H1 (cell line): ENCODE results near the gene UVSSA. TPM values are rescaled to one million over a fixed set of nuclear protein-coding genes. Genes with fewer than 3 reads are reported as not detected.

ENCODE experiments used
- CTBP2 ChIP-seq: IDR thresholded peaks from 2 replicates; pipeline ENCODE4 v1.7.0; 2011; ENCODE audit warnings: borderline replicate concordance, mild to moderate bottlenecking, moderate library complexity, mixed read lengths, low read length; ENCODE audit not compliant: insufficient read depth, insufficient read length
- EZH2 ChIP-seq: fragments of 200-600 bp; sonication (generic); IDR thresholded peaks from 2 replicates; pipeline ENCODE4 v1.7.1; 2012; ENCODE audit warnings: low read depth, mild to moderate bottlenecking, moderate library complexity, low read length, inconsistent platforms; ENCODE audit not compliant: severe bottlenecking
- FOSL1 ChIP-seq: IDR thresholded peaks from 2 replicates; pipeline ENCODE4 v1.6.1; 2011; ENCODE audit warnings: mild to moderate bottlenecking, low read depth, low read length, moderate library complexity; ENCODE audit not compliant: insufficient read depth
- KDM5A ChIP-seq: fragments of 200-600 bp; IDR thresholded peaks from 2 replicates; pipeline ENCODE4 v1.7.1; 2012; ENCODE audit warnings: mild to moderate bottlenecking, low read length, inconsistent platforms, mixed read lengths
- NRF1 ChIP-seq: IDR thresholded peaks from 2 replicates; pipeline ENCODE4 v1.6.1; 2011; ENCODE audit warnings: mild to moderate bottlenecking, low read depth, low read length, improper control_type of control experiment
- SIRT6 ChIP-seq: IDR thresholded peaks from one replicate; pipeline ENCODE4 v1.7.1; 2012; ENCODE audit warnings: low read length, inconsistent platforms
- SRF ChIP-seq: IDR thresholded peaks from 2 replicates; pipeline ENCODE4 v1.6.1; 2011; ENCODE audit warnings: mild to moderate bottlenecking, low read depth, low read length, moderate library complexity
- polyA plus RNA-seq, 7 experiments: library from polyadenylated mRNA; depleted of rRNA in 3 of 7; stranded (reverse) in 5 of 7; unstranded in 2 of 7; fragments of >200 nt in 5 of 7; fragments of 200-250 nt in 2 of 7; gene quantifications; 1 replicate in 5 of 7; 2 replicates in 1 of 7; 4 replicates in 1 of 7; pipeline versions ENCODE4 v1.2.1 to v1.2.3, GENCODE V29; 2011 to 2013; ENCODE audit warnings: missing spikeins in 2 of 7, mixed read lengths in 2 of 7
- total RNA-seq: library from RNA; stranded (reverse); fragmentation: NEBNext Ultra II Directional; extraction: Animal tissue kit (Norgen Biotek cat#: 25700); gene quantifications from 2 replicates; pipeline ENCODE4 v1.2.1, GENCODE V29; 2021
- TF ChIP-seq, protein P1 (sequence below): IDR thresholded peaks from 2 replicates; pipeline ENCODE4 v1.6.1; 2012; ENCODE audit warnings: inconsistent platforms

The UVSSA gene
- total and polyA plus RNA-seq, 2 of the 8 experiments (the other 6 are each of a cell fraction or from before 2014, with no cell fraction given), result 14.5 to 19.4 TPM

DNA sequence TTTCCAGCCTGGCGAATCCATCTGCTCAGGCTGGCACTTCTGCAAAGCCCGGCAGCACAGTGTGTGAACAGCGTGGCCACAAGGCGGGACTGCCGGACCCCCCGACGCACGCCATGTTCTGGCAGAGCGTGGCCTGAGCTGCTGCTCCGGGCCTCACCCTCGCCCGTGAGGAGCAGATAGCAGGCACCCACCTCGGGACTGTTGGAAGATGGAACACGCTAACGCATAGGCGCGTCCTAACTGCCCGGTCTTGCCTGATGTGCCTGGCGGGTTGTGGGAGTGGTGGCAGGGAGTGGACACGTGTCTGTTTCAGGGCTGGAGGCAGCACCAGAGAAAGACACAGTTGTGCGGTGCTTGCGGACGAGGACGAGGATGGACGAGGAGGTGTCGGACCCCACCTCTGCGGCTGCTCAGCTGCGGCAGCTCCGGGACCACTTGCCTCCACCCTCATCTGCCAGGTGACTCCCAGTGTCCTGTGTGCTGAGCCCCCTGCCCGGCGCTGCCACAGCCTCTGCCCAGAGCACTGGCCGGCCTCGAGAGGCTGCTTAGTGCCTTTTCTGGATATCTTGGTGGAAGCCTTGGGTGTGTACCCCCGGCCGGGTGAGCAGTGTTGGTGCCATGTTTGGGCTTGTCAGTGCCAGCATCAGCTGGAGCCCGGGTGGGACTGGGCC lies 28.2 kb downstream of the UVSSA start (continued):
- TF ChIP-seq FOSL1 (no peak), SIRT6 (no peak), NRF1 (no peak), EZH2 (no peak), KDM5A (no peak), CTBP2 (no peak), SRF (no peak)
- TF ChIP-seq, protein P1, sequence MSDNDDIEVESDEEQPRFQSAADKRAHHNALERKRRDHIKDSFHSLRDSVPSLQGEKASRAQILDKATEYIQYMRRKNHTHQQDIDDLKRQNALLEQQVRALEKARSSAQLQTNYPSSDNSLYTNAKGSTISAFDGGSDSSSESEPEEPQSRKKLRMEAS, result no peak
